ENCODE measurements around the gene CES3.

CES3 gene

GRCh38 chr16:66961065-66961744, at the start of gene CES3:
Gene CES3, plus strand, starts transcription at chr16:66961266. Its CDS starts 42 bp downstream, at chr16:66961308.
- peak within 1 kb of the TSS; percentile 54 for H3K4me3 ChIP-seq (ENCODE audit: low read length)
- H3K27ac ChIP-seq (ENCODE audit: low read length) = no peak within 1 kb of the TSS

GRCh38 chr16:66911801-66912200, 49.3 kb upstream of the CES3 start:
- H3K27me3 ChIP-seq (ENCODE audit: control insufficient read depth, insufficient read depth, low read length) = no peaks in the 10 kb centered on the region
- H3K4me3 ChIP-seq (ENCODE audit: low read length) = no peak overlapping the region
- H3K9me3 ChIP-seq (ENCODE audit: control insufficient read depth, low read depth, low read length) = no peaks in the 10 kb centered on the region
- no peak overlapping the region for H3K9ac ChIP-seq (ENCODE audit: low read length)
- H3K4me1 ChIP-seq (ENCODE audit: control insufficient read depth, low read depth, low read length) = no peaks in the 10 kb centered on the region
- no peak overlapping the region for H3K27ac ChIP-seq (ENCODE audit: low read length)
- no peaks in the 10 kb centered on the region for H3K36me3 ChIP-seq (ENCODE audit: control insufficient read depth, low read depth, low read length)

More at GRCh38 chr16:66961065-66961744, at the start of gene CES3:
- Histone ChIP-seq H3K36me3 (ENCODE audit: control insufficient read depth, low read depth, low read length) (no peaks in the 10 kb centered on the region), H3K9me3 (ENCODE audit: control insufficient read depth, low read depth, low read length) (no peaks in the 10 kb centered on the region), H3K4me1 (ENCODE audit: control insufficient read depth, low read depth, low read length) (no peaks in the 10 kb centered on the region), H3K27me3 (ENCODE audit: control insufficient read depth, insufficient read depth, low read length) (no peaks in the 10 kb centered on the region), H3K9ac (ENCODE audit: low read length) (no peak within 1 kb of the TSS)

GRCh38 chr16:66913081-66913480, 48.0 kb upstream of the CES3 start:
- Histone ChIP-seq H3K27ac (ENCODE audit: low read length) (no peak overlapping the region), H3K9ac (ENCODE audit: low read length) (no peak overlapping the region), H3K9me3 (ENCODE audit: control insufficient read depth, low read depth, low read length) (no peaks in the 10 kb centered on the region), H3K4me1 (ENCODE audit: control insufficient read depth, low read depth, low read length) (no peaks in the 10 kb centered on the region), H3K4me3 (ENCODE audit: low read length) (no peak overlapping the region), H3K36me3 (ENCODE audit: control insufficient read depth, low read depth, low read length) (no peaks in the 10 kb centered on the region), H3K27me3 (ENCODE audit: control insufficient read depth, insufficient read depth, low read length) (no peaks in the 10 kb centered on the region)

- Histone ChIP-seq H3K27me3 (ENCODE audit: control insufficient read depth, insufficient read depth, low read length) (no peaks in the 10 kb centered on the region), H3K4me1 (ENCODE audit: control insufficient read depth, low read depth, low read length) (no peaks in the 10 kb centered on the region), H3K9me3 (ENCODE audit: control insufficient read depth, low read depth, low read length) (no peaks in the 10 kb centered on the region), H3K4me3 (ENCODE audit: low read length) (no peak overlapping the region), H3K9ac (ENCODE audit: low read length) (no peak overlapping the region), H3K36me3 (ENCODE audit: control insufficient read depth, low read depth, low read length) (no peaks in the 10 kb centered on the region), H3K27ac (ENCODE audit: low read length) (no peak overlapping the region)
Observed at GRCh38 chr16:66913711-66914110, 47.4 kb upstream of the CES3 start.

- H3K27ac ChIP-seq (ENCODE audit: low read length) = no peak overlapping the region
- H3K9me3 ChIP-seq (ENCODE audit: control insufficient read depth, low read depth, low read length) = no peaks in the 10 kb centered on the region
- H3K4me3 ChIP-seq (ENCODE audit: low read length) = no peak overlapping the region
- H3K4me1 ChIP-seq (ENCODE audit: control insufficient read depth, low read depth, low read length) = no peaks in the 10 kb centered on the region
- no peaks in the 10 kb centered on the region for H3K36me3 ChIP-seq (ENCODE audit: control insufficient read depth, low read depth, low read length)
- no peak overlapping the region for H3K9ac ChIP-seq (ENCODE audit: low read length)
- H3K27me3 ChIP-seq (ENCODE audit: control insufficient read depth, insufficient read depth, low read length) = no peaks in the 10 kb centered on the region
Observed at GRCh38 chr16:66914541-66914940, 46.5 kb upstream of the CES3 start.

GRCh38 chr16:66915041-66915440, 46.0 kb upstream of the CES3 start:
- Histone ChIP-seq H3K9ac (ENCODE audit: low read length) (no peak overlapping the region), H3K27ac (ENCODE audit: low read length) (no peak overlapping the region), H3K9me3 (ENCODE audit: control insufficient read depth, low read depth, low read length) (no peaks in the 10 kb centered on the region), H3K4me1 (ENCODE audit: control insufficient read depth, low read depth, low read length) (no peaks in the 10 kb centered on the region), H3K36me3 (ENCODE audit: control insufficient read depth, low read depth, low read length) (no peaks in the 10 kb centered on the region), H3K27me3 (ENCODE audit: control insufficient read depth, insufficient read depth, low read length) (no peaks in the 10 kb centered on the region), H3K4me3 (ENCODE audit: low read length) (no peak overlapping the region)

GRCh38 chr16:66916518-66916917, 44.5 kb upstream of the CES3 start:
- Histone ChIP-seq H3K27me3 (ENCODE audit: control insufficient read depth, insufficient read depth, low read length) (no peaks in the 10 kb centered on the region), H3K9ac (ENCODE audit: low read length) (no peak overlapping the region), H3K27ac (ENCODE audit: low read length) (no peak overlapping the region), H3K4me1 (ENCODE audit: control insufficient read depth, low read depth, low read length) (no peaks in the 10 kb centered on the region), H3K9me3 (ENCODE audit: control insufficient read depth, low read depth, low read length) (no peaks in the 10 kb centered on the region), H3K36me3 (ENCODE audit: control insufficient read depth, low read depth, low read length) (no peaks in the 10 kb centered on the region), H3K4me3 (ENCODE audit: low read length) (no peak overlapping the region)

- H3K9ac ChIP-seq (ENCODE audit: low read length) = no peak overlapping the region
- no peak overlapping the region for H3K27ac ChIP-seq (ENCODE audit: low read length)
- no peaks in the 10 kb centered on the region for H3K36me3 ChIP-seq (ENCODE audit: control insufficient read depth, low read depth, low read length)
- no peaks in the 10 kb centered on the region for H3K4me1 ChIP-seq (ENCODE audit: control insufficient read depth, low read depth, low read length)
- no peaks in the 10 kb centered on the region for H3K27me3 ChIP-seq (ENCODE audit: control insufficient read depth, insufficient read depth, low read length)
- H3K4me3 ChIP-seq (ENCODE audit: low read length) = no peak overlapping the region
- H3K9me3 ChIP-seq (ENCODE audit: control insufficient read depth, low read depth, low read length) = no peaks in the 10 kb centered on the region
Observed at GRCh38 chr16:66917741-66918140, 43.3 kb upstream of the CES3 start.

- no peak overlapping the region for H3K9ac ChIP-seq (ENCODE audit: low read length)
- no peak overlapping the region for H3K4me3 ChIP-seq (ENCODE audit: low read length)
- H3K36me3 ChIP-seq (ENCODE audit: control insufficient read depth, low read depth, low read length) = no peaks in the 10 kb centered on the region
- peaks cover 4% of the 10 kb centered on the region for H3K27me3 ChIP-seq (ENCODE audit: control insufficient read depth, insufficient read depth, low read length)
- H3K9me3 ChIP-seq (ENCODE audit: control insufficient read depth, low read depth, low read length) = no peaks in the 10 kb centered on the region
- H3K4me1 ChIP-seq (ENCODE audit: control insufficient read depth, low read depth, low read length) = no peaks in the 10 kb centered on the region
- no peak overlapping the region for H3K27ac ChIP-seq (ENCODE audit: low read length)
Observed at GRCh38 chr16:66918355-66918754, 42.7 kb upstream of the CES3 start.

- Histone ChIP-seq H3K9ac (ENCODE audit: low read length) (no peak within 1 kb of the TSS), H3K9me3 (ENCODE audit: control insufficient read depth, low read depth, low read length) (no peaks in the 10 kb centered on the region), H3K27me3 (ENCODE audit: control insufficient read depth, insufficient read depth, low read length) (peaks cover 10% of the 10 kb centered on the region), H3K36me3 (ENCODE audit: control insufficient read depth, low read depth, low read length) (no peaks in the 10 kb centered on the region), H3K27ac (ENCODE audit: low read length) (no peak within 1 kb of the TSS), H3K4me3 (ENCODE audit: low read length) (no peak within 1 kb of the TSS), H3K4me1 (ENCODE audit: control insufficient read depth, low read depth, low read length) (no peaks in the 10 kb centered on the region)
Observed at GRCh38 chr16:66918803-66919568, 42.1 kb upstream of the CES3 start, which contains the start of gene CDH16. Gene CDH16, minus strand, starts transcription at chr16:66918885. Its CDS starts 820 bp downstream, at chr16:66918065.

GRCh38 chr16:66919569-66920298, 41.3 kb upstream of the CES3 start:
- no peak overlapping the region for H3K27ac ChIP-seq (ENCODE audit: low read length)
- H3K36me3 ChIP-seq (ENCODE audit: control insufficient read depth, low read depth, low read length) = no peaks in the 10 kb centered on the region
- H3K27me3 ChIP-seq (ENCODE audit: control insufficient read depth, insufficient read depth, low read length) = peaks cover 18% of the 10 kb centered on the region
- no peak overlapping the region for H3K4me3 ChIP-seq (ENCODE audit: low read length)
- no peaks in the 10 kb centered on the region for H3K4me1 ChIP-seq (ENCODE audit: control insufficient read depth, low read depth, low read length)
- H3K9me3 ChIP-seq (ENCODE audit: control insufficient read depth, low read depth, low read length) = no peaks in the 10 kb centered on the region
- no peak overlapping the region for H3K9ac ChIP-seq (ENCODE audit: low read length)
